ENCODE measurements around the gene GLI2. TPM values are rescaled to one million over a fixed set of nuclear protein-coding genes. Genes with fewer than 3 reads are reported as not detected.

The GLI2 gene
- polyA plus RNA-seq, 1 experiment: 8.1 TPM

- Histone ChIP-seq H3K36me3 (ENCODE audit: control insufficient read depth, insufficient read depth, low read length) (no peaks in the 10 kb centered on the region), H3K27me3 (ENCODE audit: control insufficient read depth, insufficient read depth, low read length) (no peaks in the 10 kb centered on the region), H3K4me3 (ENCODE audit: low read depth, low read length) (no peak overlapping the region)
- no peak for TF ChIP-seq CTCF (IDR thresholded peaks at IDR 0.05; ENCODE audit: insufficient read depth, low read depth, low read length)
- no peak for DNase-seq (ENCODE audit: low read depth)
- CTCF ChIA-PET: no interaction called here
- POLR2A ChIA-PET: no interaction called here
Observed at GRCh38 chr2:120760446-120761135, 24.9 kb downstream of the GLI2 start.

GRCh38 chr2:120761164-120761861, 25.6 kb downstream of the GLI2 start:
- no peak overlapping the region for H3K4me3 ChIP-seq (ENCODE audit: low read depth, low read length)
- DNase-seq (ENCODE audit: low read depth): no peak
- ChIA-PET CTCF (no interaction called here), POLR2A (no interaction called here)
- no peaks in the 10 kb centered on the region for H3K27me3 ChIP-seq (ENCODE audit: control insufficient read depth, insufficient read depth, low read length)
- TF ChIP-seq CTCF (IDR thresholded peaks at IDR 0.05; ENCODE audit: insufficient read depth, low read depth, low read length): no peak
- no peaks in the 10 kb centered on the region for H3K36me3 ChIP-seq (ENCODE audit: control insufficient read depth, insufficient read depth, low read length)

DNA sequence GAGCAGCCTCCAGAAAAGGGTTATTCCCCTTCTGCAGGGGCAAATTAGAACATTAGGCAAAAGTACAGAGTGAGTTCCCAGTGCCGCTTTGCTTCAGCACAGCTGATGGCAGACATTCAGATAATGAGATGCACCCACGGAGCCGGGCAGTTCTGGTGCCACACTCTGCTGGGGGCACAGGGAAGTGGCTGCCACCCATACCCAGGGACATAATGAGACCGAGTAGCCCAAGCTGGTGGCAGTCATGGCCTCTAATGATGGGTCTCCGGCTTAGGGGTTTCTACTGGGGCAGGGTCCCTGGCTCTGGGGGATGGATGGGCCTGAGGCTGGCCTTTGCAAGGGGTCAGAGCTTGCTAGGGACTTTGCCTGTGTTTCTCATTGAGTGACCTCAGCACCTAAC, 26.2 kb downstream of the GLI2 start:
- ChIA-PET CTCF (interaction anchor here (0.7 kb wide), 1 partner anchor 25 kb away, joined by 3 read pairs; no protein-coding TSS in a partner anchor), POLR2A (no interaction called here)
- no peak for TF ChIP-seq CTCF (IDR thresholded peaks at IDR 0.05; ENCODE audit: insufficient read depth, low read depth, low read length)
- H3K4me3 ChIP-seq (ENCODE audit: low read depth, low read length): no peak overlapping the region
- no peak for DNase-seq (ENCODE audit: low read depth)
- no peaks in the 10 kb centered on the region for H3K27me3 ChIP-seq (ENCODE audit: control insufficient read depth, insufficient read depth, low read length)
- H3K36me3 ChIP-seq (ENCODE audit: control insufficient read depth, insufficient read depth, low read length): no peaks in the 10 kb centered on the region

DNA sequence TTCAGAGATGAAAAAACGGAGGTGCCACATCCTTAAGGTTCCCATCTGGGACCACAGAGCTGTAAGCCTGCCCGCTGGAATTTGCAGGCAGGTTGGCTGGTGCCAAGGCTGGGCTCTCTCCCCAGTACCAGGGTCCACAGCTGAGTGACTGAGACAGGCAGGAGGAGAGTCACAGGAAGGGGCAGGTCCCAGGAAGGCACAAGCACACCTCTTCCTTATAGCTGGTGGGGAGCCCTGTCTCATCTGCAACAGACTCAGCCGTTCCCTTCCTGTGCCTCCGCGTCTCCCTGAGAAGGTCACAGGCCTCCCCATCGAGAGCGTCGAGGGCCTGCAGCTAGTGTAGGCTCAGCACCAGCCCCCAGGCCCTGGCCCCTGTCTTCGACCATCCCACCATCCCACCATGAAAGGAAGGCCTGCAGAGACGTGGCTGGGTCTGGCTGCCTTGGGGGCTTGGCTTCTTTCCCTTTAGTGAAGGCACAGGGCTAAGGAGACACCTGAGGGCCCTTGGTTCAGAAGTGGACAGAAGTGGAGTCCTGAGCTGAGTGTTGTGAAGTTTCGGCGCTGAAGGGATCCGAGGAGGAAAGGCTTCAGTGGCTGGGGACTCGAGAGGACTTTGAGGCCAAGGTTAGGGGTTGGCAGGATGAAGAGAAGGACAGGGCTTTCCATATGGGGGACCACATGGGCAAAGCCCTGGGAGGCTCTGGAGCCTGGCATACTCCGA, 26.8 kb downstream of the GLI2 start:
- CTCF ChIA-PET: interaction anchor here (0.7 kb wide), 1 partner anchor 25 kb away, joined by 3 read pairs; no protein-coding TSS in a partner anchor
- POLR2A ChIA-PET: no interaction called here
- no peak overlapping the region for H3K4me3 ChIP-seq (ENCODE audit: low read depth, low read length)
- no peaks in the 10 kb centered on the region for H3K36me3 ChIP-seq (ENCODE audit: control insufficient read depth, insufficient read depth, low read length)
- H3K27me3 ChIP-seq (ENCODE audit: control insufficient read depth, insufficient read depth, low read length): no peaks in the 10 kb centered on the region
- TF ChIP-seq CTCF (IDR thresholded peaks at IDR 0.05; ENCODE audit: insufficient read depth, low read depth, low read length): no peak
- DNase-seq (ENCODE audit: low read depth): no peak

DNA sequence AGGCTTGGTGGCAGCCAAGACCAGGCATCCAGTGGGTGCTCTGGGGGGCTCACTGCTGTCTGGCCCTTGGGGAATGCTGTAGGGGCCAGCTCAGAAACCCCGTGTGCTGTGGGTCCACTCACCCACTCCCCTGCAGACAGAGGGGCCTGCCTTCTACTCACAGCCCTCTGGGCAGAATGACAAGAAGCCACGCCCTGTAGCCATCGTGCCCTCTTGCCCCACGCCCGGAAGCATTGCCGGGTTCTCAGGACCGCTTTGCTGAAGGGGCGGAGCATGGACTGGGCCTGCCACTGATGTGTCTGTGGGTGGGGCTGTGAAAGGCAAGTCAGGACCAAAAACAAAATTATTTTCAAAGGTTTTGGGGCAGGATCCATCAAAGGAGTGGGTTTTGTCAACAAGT, 27.8 kb downstream of the GLI2 start:
- CTCF ChIA-PET: no interaction called here
- Histone ChIP-seq H3K36me3 (ENCODE audit: control insufficient read depth, insufficient read depth, low read length) (peaks cover 1% of the 10 kb centered on the region; the same call in 1 of the 2 replicates), H3K4me3 (ENCODE audit: low read depth, low read length) (no peak overlapping the region), H3K27me3 (ENCODE audit: control insufficient read depth, insufficient read depth, low read length) (no peaks in the 10 kb centered on the region)
- DNase-seq (ENCODE audit: low read depth): no peak
- POLR2A ChIA-PET: interaction anchor here (0.6 kb wide), 1 partner anchor 403 kb away, joined by 3 read pairs; no protein-coding TSS in a partner anchor
- no peak for TF ChIP-seq CTCF (IDR thresholded peaks at IDR 0.05; ENCODE audit: insufficient read depth, low read depth, low read length)

Data from BJ (cell line).